ENCODE data around the gene CNTN1. TPM values are rescaled to one million over a fixed set of nuclear protein-coding genes. Genes with fewer than 3 reads are reported as not detected.
A peak's percentile ranks its signal among the peaks of the same experiment; 100 is the strongest.

Gene CNTN1
- total RNA-seq (2022): not detected in 2 replicates
- Bru-seq, nascent RNA: percentile 0 among the genes with signal in this experiment
- percentile 1 among the genes with signal in this experiment for BruChase-seq, experiment 1, labeled RNA remaining after a 6-hour chase
- percentile 0 among the genes with signal in this experiment for BruChase-seq, experiment 2, labeled RNA remaining after a 2-hour chase
- long read RNA-seq: 0 reads

DNA sequence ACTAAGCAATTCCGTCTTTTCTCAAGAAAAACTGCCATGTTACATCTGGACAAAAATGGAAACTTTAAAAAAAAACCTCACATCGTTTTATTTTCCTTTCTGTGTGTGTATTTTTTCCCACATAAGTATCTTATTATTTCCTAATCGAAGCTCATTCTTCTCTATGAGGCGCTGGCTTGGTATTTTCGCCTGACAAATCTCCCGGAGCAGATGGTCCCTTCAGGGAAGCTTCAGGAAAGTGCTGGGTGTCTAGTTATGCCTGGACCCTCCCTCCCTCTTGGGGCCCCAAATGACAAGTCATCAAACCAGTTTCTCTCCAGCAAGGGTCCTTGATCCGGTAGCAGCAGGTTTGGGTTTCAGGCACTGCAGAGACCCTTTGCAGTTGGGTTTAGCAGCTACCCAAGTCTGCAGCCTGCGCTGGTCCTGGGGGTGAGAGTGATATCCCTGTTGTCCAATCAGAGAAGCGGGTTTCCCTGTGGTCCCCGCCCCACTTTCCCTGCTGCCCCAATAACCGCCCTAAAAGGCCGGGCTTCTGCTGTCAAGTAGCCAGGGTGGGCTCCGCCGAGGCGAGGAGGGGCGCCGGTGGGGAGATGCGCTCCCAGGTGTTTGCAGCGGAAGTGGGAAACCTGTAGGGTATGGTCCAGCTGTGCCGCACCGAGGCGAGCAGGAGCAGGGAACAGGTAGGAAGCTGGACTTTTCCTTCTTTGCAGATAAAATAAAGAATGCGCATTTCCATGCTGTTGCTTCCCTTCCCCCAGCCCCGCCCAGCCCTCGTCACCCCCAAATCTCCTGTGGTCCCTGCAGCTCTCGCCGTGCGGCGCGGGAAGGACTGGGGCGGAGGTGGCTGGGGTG is at the start of gene CNTN1:
Gene CNTN1 (plus strand): TSS at position 527 of the 852 bp plus-strand sequence.
- H3K27ac Mint-ChIP-seq (ENCODE audit: low read depth, unreplicated experiment): no peak within 1 kb of the TSS
- BruUV-seq (replicated peaks): no TSS peak
- POLR2A ChIA-PET: interaction anchor here (0.7 kb wide), 1 partner anchor 154 kb away, joined by 4 read pairs; no protein-coding TSS in a partner anchor
- H3K4me1 Mint-ChIP-seq (ENCODE audit: insufficient read depth, unreplicated experiment): no peaks in the 10 kb centered on the region
- DNase-seq (ENCODE audit: unreplicated experiment): peak; percentile 20
- intact Hi-C loops (cut with micrococcal nuclease): loop anchor here (10.0 kb wide), 1 partner anchor 213 kb away; no protein-coding TSS in a partner anchor
- no peak for TF ChIP-seq CTCF (IDR thresholded peaks at IDR 0.05; ENCODE audit: unreplicated experiment)
- CTCF ChIA-PET: interaction anchor here (0.7 kb wide), 1 partner anchor 67 kb away, joined by 4 read pairs; no protein-coding TSS in a partner anchor
- no peaks in the 10 kb centered on the region for H3K36me3 Mint-ChIP-seq (ENCODE audit: insufficient read depth, unreplicated experiment)
- H3K27me3 Mint-ChIP-seq (ENCODE audit: insufficient read depth, unreplicated experiment): peaks cover 50% of the 10 kb centered on the region
- H3K4me3 Mint-ChIP-seq (ENCODE audit: unreplicated experiment): no peak within 1 kb of the TSS
- no peaks in the 10 kb centered on the region for H3K9me3 Mint-ChIP-seq (ENCODE audit: unreplicated experiment)

DNA sequence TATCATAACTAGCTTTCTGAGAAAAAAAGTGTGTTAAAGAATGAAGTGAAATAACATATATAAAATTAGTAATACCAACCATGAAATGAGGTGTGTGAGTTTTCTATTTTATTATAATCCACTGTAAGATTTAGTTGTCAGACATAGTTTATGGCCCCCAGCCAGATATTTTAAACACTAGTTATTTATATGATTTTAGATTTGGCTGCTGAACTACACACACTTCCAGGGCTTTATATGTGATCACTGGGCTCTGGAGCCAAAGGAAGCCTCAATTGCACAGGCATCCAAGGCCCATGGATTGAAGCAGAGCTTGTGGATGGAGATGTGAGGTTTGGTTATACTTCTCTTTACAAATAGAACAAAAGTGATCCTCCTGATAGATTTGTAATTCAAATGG is 48.7 kb upstream of the CNTN1 start:
- Mint-ChIP-seq H3K4me1 (ENCODE audit: insufficient read depth, unreplicated experiment) (no peaks in the 10 kb centered on the region), H3K27me3 (ENCODE audit: insufficient read depth, unreplicated experiment) (peaks cover under 1% of the 10 kb centered on the region), H3K27ac (ENCODE audit: low read depth, unreplicated experiment) (no peak overlapping the region), H3K36me3 (ENCODE audit: insufficient read depth, unreplicated experiment) (no peaks in the 10 kb centered on the region), H3K9me3 (ENCODE audit: unreplicated experiment) (peaks cover 8% of the 10 kb centered on the region), H3K4me3 (ENCODE audit: unreplicated experiment) (no peak overlapping the region)
- intact Hi-C loops (cut with micrococcal nuclease): no loop called here
- BruUV-seq (replicated peaks): no TSS peak
- TF ChIP-seq CTCF (IDR thresholded peaks at IDR 0.05; ENCODE audit: unreplicated experiment): no peak
- no peak for DNase-seq (ENCODE audit: unreplicated experiment)
- ChIA-PET CTCF (interaction anchor here (0.6 kb wide), 1 partner anchor 280 kb away, joined by 3 read pairs; no protein-coding TSS in a partner anchor), POLR2A (interaction anchor here (0.8 kb wide), 1 partner anchor 10 kb away, joined by 4 read pairs; no protein-coding TSS in a partner anchor)

DNA sequence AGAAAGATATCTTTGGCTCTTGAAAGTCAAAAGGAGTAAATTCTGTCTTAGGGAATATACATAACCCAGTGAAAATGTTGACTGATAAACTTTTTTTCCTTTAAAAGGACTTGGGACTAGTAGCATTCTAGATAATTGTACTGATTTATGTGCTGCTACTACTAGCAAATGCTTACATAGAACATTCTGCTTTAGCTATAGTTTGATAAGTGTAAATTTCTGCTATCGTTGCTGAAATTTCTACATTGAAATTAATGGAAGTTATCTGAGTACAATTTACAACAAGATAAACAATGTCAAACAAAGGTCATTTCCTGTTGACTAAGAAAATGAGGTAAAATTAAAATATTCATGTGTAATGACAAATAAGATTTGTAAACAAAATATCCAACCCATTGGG is 48.3 kb upstream of the CNTN1 start:
- H3K27me3 Mint-ChIP-seq (ENCODE audit: insufficient read depth, unreplicated experiment): peaks cover 5% of the 10 kb centered on the region
- H3K4me1 Mint-ChIP-seq (ENCODE audit: insufficient read depth, unreplicated experiment): no peaks in the 10 kb centered on the region
- H3K4me3 Mint-ChIP-seq (ENCODE audit: unreplicated experiment): no peak overlapping the region
- ChIA-PET POLR2A (interaction anchor here (0.8 kb wide), 1 partner anchor 9 kb away, joined by 4 read pairs; no protein-coding TSS in a partner anchor), CTCF (no interaction called here)
- DNase-seq (ENCODE audit: unreplicated experiment): no peak
- H3K36me3 Mint-ChIP-seq (ENCODE audit: insufficient read depth, unreplicated experiment): no peaks in the 10 kb centered on the region
- no peak overlapping the region for H3K27ac Mint-ChIP-seq (ENCODE audit: low read depth, unreplicated experiment)
- no peak for TF ChIP-seq CTCF (IDR thresholded peaks at IDR 0.05; ENCODE audit: unreplicated experiment)
- no TSS peak for BruUV-seq (replicated peaks)
- intact Hi-C loops (cut with micrococcal nuclease): no loop called here
- peaks cover 8% of the 10 kb centered on the region for H3K9me3 Mint-ChIP-seq (ENCODE audit: unreplicated experiment)

DNA sequence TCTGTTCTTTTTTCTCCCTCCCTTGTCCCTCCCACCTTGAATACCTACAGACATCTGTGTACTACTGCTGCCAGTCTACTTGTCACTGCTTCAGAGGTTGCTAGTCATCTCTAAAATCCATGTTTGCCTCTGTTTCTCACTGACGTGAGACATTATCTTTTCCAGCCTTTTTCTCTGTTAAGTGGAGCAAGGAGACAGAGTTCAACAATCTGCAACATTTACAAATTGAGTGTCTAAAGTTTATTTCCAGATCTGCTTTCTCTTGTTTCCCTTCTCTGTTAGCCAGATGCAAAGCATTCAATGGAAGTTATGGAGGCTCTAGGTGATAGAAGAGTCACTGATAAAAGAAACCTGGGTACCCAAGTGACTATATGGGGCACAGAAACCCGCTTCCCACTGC is 47.5 kb upstream of the CNTN1 start:
- Mint-ChIP-seq H3K9me3 (ENCODE audit: unreplicated experiment) (peaks cover 8% of the 10 kb centered on the region), H3K4me3 (ENCODE audit: unreplicated experiment) (no peak overlapping the region), H3K36me3 (ENCODE audit: insufficient read depth, unreplicated experiment) (no peaks in the 10 kb centered on the region), H3K27me3 (ENCODE audit: insufficient read depth, unreplicated experiment) (peaks cover 12% of the 10 kb centered on the region), H3K4me1 (ENCODE audit: insufficient read depth, unreplicated experiment) (no peaks in the 10 kb centered on the region), H3K27ac (ENCODE audit: low read depth, unreplicated experiment) (no peak overlapping the region)
- no peak for DNase-seq (ENCODE audit: unreplicated experiment)
- BruUV-seq (replicated peaks): no TSS peak
- intact Hi-C loops (cut with micrococcal nuclease): no loop called here
- CTCF ChIA-PET: no interaction called here
- POLR2A ChIA-PET: no interaction called here
- TF ChIP-seq CTCF (IDR thresholded peaks at IDR 0.05; ENCODE audit: unreplicated experiment): no peak
